Measurements from ENCODE around the gene PCED1B. TPM values are rescaled to one million over a fixed set of nuclear protein-coding genes. Genes with fewer than 3 reads are reported as not detected.

The PCED1B gene
- total RNA-seq, 1 experiment from 2014 or later, result 3.3 TPM

GRCh38 chr12:47094804-47095203 lies 15.4 kb downstream of the PCED1B start:
- Mint-ChIP-seq H3K27ac (no peak overlapping the region), H3K27me3 (ENCODE audit: low read depth) (no peaks in the 10 kb centered on the region), H3K4me1 (peaks cover 5 to 10% of the 10 kb centered on the region in 2 experiments; a peak in 3 of 4 replicates), H3K4me3 (no peak overlapping the region), H3K36me3 (ENCODE audit: insufficient read depth in 1 of 3, low read depth in 3 of 3) (no peaks in the 10 kb centered on the region), H3K9me3 (no peaks in the 10 kb centered on the region)
- Histone ChIP-seq H3K79me2 (ENCODE audit: insufficient read depth, low read length) (no peaks in the 10 kb centered on the region), H3K4me2 (ENCODE audit: insufficient read depth, insufficient read length, low read length) (no peak overlapping the region), H3K4ac (ENCODE audit: low read depth, low read length) (no peak overlapping the region), H3K9me3 (ENCODE audit: control insufficient read depth, low read depth, low read length) (no peaks in the 10 kb centered on the region), H2AFZ (ENCODE audit: low read length) (no peak overlapping the region), H3K27ac (ENCODE audit: insufficient read length, low read depth, low read length) (no peak overlapping the region), H3K4me1 (ENCODE audit: insufficient read depth, low read length) (no peaks in the 10 kb centered on the region), H3K79me1 (ENCODE audit: insufficient read depth, low read depth, low read length, poor library complexity, severe bottlenecking) (no peaks in the 10 kb centered on the region), H3K14ac (ENCODE audit: insufficient read depth, low read length) (no peak overlapping the region), H4K20me1 (ENCODE audit: control insufficient read depth, insufficient read depth, insufficient read length) (no peaks in the 10 kb centered on the region), H4K8ac (replicated peaks; ENCODE audit: insufficient read length, low read depth, low read length) (no peak overlapping the region), H2BK120ac (ENCODE audit: low read depth, low read length, poor library complexity, severe bottlenecking) (no peak overlapping the region), H4K5ac (ENCODE audit: insufficient read length, low read depth, low read length) (no peak overlapping the region), H2AK5ac (ENCODE audit: insufficient read length, low read length) (no peak overlapping the region), H3K18ac (ENCODE audit: insufficient read length, low read depth, low read length) (no peak overlapping the region), H3K27me3 (ENCODE audit: insufficient read depth, low read length) (no peaks in the 10 kb centered on the region), H3K9ac (ENCODE audit: extremely low read depth, insufficient read length, low read length) (no peak overlapping the region), H3T11ph (ENCODE audit: low read length) (no peak overlapping the region), H4K91ac (ENCODE audit: insufficient read length, low read depth, low read length) (no peak overlapping the region), H3K23me2 (ENCODE audit: insufficient read length, low read depth, low read length, poor library complexity, severe bottlenecking) (no peaks in the 10 kb centered on the region), H2BK12ac (ENCODE audit: insufficient read length, low read depth, low read length) (no peak overlapping the region), H3K23ac (ENCODE audit: insufficient read length, low read depth, low read length) (no peak overlapping the region), H2BK20ac (ENCODE audit: low read depth, low read length, poor library complexity, severe bottlenecking) (no peak overlapping the region), H2BK5ac (ENCODE audit: insufficient read length, low read length) (no peak overlapping the region), H2BK15ac (ENCODE audit: low read depth, low read length) (no peak overlapping the region), H3K56ac (ENCODE audit: insufficient read length, low read depth, low read length) (no peak overlapping the region)
- no peak for DNase-seq
- no peak for TF ChIP-seq CTCF (conservative IDR thresholded peaks at IDR 0.05)
- WGBS (ENCODE audit: extremely low coverage, insufficient read length, low lambda C conversion rate), result no CpG with 5 or more reads among the region's 4 CpGs
